GM21576 (cell line): ENCODE results near the gene MCM3AP.
"Not testable (repeated sequence)": the region's sequence is repeated elsewhere in the genome, so short reads cannot be mapped to it uniquely, and the experiment has no call there.

Experiments used
- ATAC-seq: cut with Tn5 transposase; IDR thresholded peaks from one replicate; pipeline ENCODE4 v1.9.1; 2021; ENCODE audit warnings: mild to moderate bottlenecking, moderate library complexity; ENCODE audit not compliant: unreplicated experiment

Gene MCM3AP

GRCh38 chr21:46207006-46207919 lies 78.1 kb downstream of the MCM3AP start:
- ATAC-seq = no peak

GRCh38 chr21:46206163-46207005 lies 79.0 kb downstream of the MCM3AP start:
- ATAC-seq = no peak

GRCh38 chr21:46205766-46206162 lies 79.6 kb downstream of the MCM3AP start:
- no peak for ATAC-seq

- no peak for ATAC-seq
Observed at GRCh38 chr21:46205166-46205565, 80.2 kb downstream of the MCM3AP start.

- no peak for ATAC-seq
Observed at GRCh38 chr21:46203203-46203600, 82.2 kb downstream of the MCM3AP start.

GRCh38 chr21:46202592-46203202 lies 82.7 kb downstream of the MCM3AP start:
- no peak for ATAC-seq

- not testable (repeated sequence) for ATAC-seq
Observed at GRCh38 chr21:46200877-46201803, 84.3 kb downstream of the MCM3AP start.

- no peak for ATAC-seq
Observed at GRCh38 chr21:46199436-46200373, 85.7 kb downstream of the MCM3AP start.

- ATAC-seq = no peak
Observed at GRCh38 chr21:46196733-46197132, 88.7 kb downstream of the MCM3AP start.

GRCh38 chr21:46195595-46196195 lies 89.7 kb downstream of the MCM3AP start:
- ATAC-seq = no peak

- ATAC-seq = no peak
Observed at GRCh38 chr21:46194374-46195334, 90.8 kb downstream of the MCM3AP start.

- no peak for ATAC-seq
Observed at GRCh38 chr21:46193829-46194373, 91.5 kb downstream of the MCM3AP start.

- no peak for ATAC-seq
Observed at GRCh38 chr21:46191686-46192575, 93.5 kb downstream of the MCM3AP start.

- no peak for ATAC-seq
Observed at GRCh38 chr21:46191257-46191685, 94.1 kb downstream of the MCM3AP start.

GRCh38 chr21:46190491-46191131 lies 94.8 kb downstream of the MCM3AP start:
- no peak for ATAC-seq

GRCh38 chr21:46189959-46190490 lies 95.4 kb downstream of the MCM3AP start:
- no peak for ATAC-seq
